Uterus (tissue), 4 donors: ENCODE data around the gene LYZL4. TPM values are rescaled to one million over a fixed set of nuclear protein-coding genes. Genes with fewer than 3 reads are reported as not detected.

ENCODE experiments used
- DNase-seq, 2 donors: peaks; one replicate each; pipeline ENCODE4 v3.0.0-alpha.2; 2019 to 2020
- H3K27ac ChIP-seq, 2 donors: fragments of 200-600 bp; sonication (generic); 1 replicate in 1 of 2; 2 replicates in 1 of 2; pipeline ENCODE4 v1.5.1; 2016 to 2018
- H3K27me3 ChIP-seq, 2 donors: fragments of 200-600 bp; sonication (generic); one replicate each; pipeline ENCODE4 v1.5.1; 2018 to 2019; ENCODE audit warnings: control low read depth in 1 of 2
- H3K36me3 ChIP-seq, 2 donors: fragments of 200-600 bp; sonication (generic); one replicate each; pipeline ENCODE4 v1.5.1; 2019; ENCODE audit warnings: control low read depth in 1 of 2
- H3K4me1 ChIP-seq, 2 donors: fragments of 200-600 bp; sonication (generic); one replicate each; pipeline ENCODE4 v1.5.1; 2018 to 2019; ENCODE audit warnings: control low read depth in 1 of 2
- H3K4me3 ChIP-seq, 2 donors: fragments of 200-600 bp; sonication (generic); 1 replicate in 1 of 2; 2 replicates in 1 of 2; pipeline ENCODE4 v1.5.1; 2018 to 2019; ENCODE audit warnings: mild to moderate bottlenecking in 1 of 2
- H3K9me3 ChIP-seq, 2 donors: fragments of 200-600 bp; sonication (generic); one replicate each; pipeline ENCODE4 v1.5.1; 2019; ENCODE audit warnings: control low read depth in 1 of 2
- POLR2A ChIP-seq, 2 donors: fragments of 450-650 bp; IDR thresholded peaks; one replicate each; pipeline ENCODE4 v1.6.1; 2016; ENCODE audit warnings: antibody characterized with exemption in 2 of 2, mild to moderate bottlenecking in 1 of 2, moderate library complexity in 1 of 2
- intact Hi-C: fragments of 100-400 bp; cut with DNase I; formaldehyde crosslinking; loops from one replicate; pipeline ENCODE4 v1.15.1; 2023; ENCODE audit warnings: low total_unique reads
- total RNA-seq, 4 donors: library from RNA; depleted of rRNA in 3 of 4; stranded (reverse); fragments of >200 nt in 3 of 4; gene quantifications; one replicate each; pipeline versions ENCODE4 v1.1.0 to v1.2.4, GENCODE V29; 2014 to 2023
- TF ChIP-seq, protein P1 (sequence below), 4 experiments: fragments of 200-600 bp in 2 of 4; fragments of 450-650 bp in 2 of 4; sonication (generic) in 2 of 4; IDR thresholded peaks; one replicate each; pipeline ENCODE4 v1.5.1; 2016 to 2019; ENCODE audit warnings: antibody characterized with exemption in 4 of 4, mild to moderate bottlenecking in 2 of 4, moderate library complexity in 1 of 4
- donor health status: DM: yes; HTN: yes; CAD: no.

LYZL4 gene
- total RNA-seq, 4 donors from 2014 or later = not detected

DNA sequence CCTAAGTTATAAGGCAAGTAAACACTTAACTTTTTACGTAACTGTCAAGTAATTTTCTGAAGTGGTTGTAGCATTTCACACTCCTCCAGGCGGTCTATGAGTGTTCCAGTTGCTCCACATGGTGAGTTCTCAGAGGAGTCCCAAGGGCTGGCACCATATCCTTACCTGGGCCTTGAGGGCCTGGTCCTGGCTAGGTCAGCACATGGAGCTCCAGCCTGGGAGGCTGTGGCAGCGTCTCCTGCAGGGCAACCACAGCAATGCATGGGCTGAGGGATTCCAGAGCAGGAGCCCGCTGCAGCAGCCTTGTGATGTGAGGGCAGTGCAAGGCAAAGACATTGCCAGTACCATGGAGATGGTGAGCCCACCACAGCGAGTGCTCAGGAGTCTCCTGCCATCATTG lies 32.2 kb upstream of the LYZL4 start:
- Histone ChIP-seq H3K27me3 (no peaks in the 10 kb centered on the region), H3K4me1 (no peaks in the 10 kb centered on the region), H3K27ac (no peak overlapping the region), H3K36me3 (no peaks in the 10 kb centered on the region), H3K4me3 (no peak overlapping the region), H3K9me3 (no peaks in the 10 kb centered on the region)
- intact Hi-C loops = no loop called here
- no peak for DNase-seq
- TF ChIP-seq, protein P1, sequence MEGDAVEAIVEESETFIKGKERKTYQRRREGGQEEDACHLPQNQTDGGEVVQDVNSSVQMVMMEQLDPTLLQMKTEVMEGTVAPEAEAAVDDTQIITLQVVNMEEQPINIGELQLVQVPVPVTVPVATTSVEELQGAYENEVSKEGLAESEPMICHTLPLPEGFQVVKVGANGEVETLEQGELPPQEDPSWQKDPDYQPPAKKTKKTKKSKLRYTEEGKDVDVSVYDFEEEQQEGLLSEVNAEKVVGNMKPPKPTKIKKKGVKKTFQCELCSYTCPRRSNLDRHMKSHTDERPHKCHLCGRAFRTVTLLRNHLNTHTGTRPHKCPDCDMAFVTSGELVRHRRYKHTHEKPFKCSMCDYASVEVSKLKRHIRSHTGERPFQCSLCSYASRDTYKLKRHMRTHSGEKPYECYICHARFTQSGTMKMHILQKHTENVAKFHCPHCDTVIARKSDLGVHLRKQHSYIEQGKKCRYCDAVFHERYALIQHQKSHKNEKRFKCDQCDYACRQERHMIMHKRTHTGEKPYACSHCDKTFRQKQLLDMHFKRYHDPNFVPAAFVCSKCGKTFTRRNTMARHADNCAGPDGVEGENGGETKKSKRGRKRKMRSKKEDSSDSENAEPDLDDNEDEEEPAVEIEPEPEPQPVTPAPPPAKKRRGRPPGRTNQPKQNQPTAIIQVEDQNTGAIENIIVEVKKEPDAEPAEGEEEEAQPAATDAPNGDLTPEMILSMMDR (IDR thresholded peaks at IDR 0.05) = no peak
- no peak for TF ChIP-seq POLR2A (IDR thresholded peaks at IDR 0.05)

GRCh38 chr3:42441791-42442190 lies 31.4 kb upstream of the LYZL4 start:
- intact Hi-C loops = no loop called here
- no peaks in the 10 kb centered on the region for H3K27me3 ChIP-seq
- TF ChIP-seq POLR2A (IDR thresholded peaks at IDR 0.05) = no peak
- TF ChIP-seq, protein P1 (IDR thresholded peaks at IDR 0.05) = no peak
- no peak for DNase-seq
- no peak overlapping the region for H3K27ac ChIP-seq
- no peaks in the 10 kb centered on the region for H3K36me3 ChIP-seq
- H3K4me1 ChIP-seq = no peaks in the 10 kb centered on the region
- no peak overlapping the region for H3K4me3 ChIP-seq
- no peaks in the 10 kb centered on the region for H3K9me3 ChIP-seq

- Histone ChIP-seq H3K27me3 (no peaks in the 10 kb centered on the region), H3K27ac (no peak overlapping the region), H3K36me3 (no peaks in the 10 kb centered on the region), H3K4me3 (no peak overlapping the region), H3K4me1 (no peaks in the 10 kb centered on the region), H3K9me3 (no peaks in the 10 kb centered on the region)
- TF ChIP-seq, protein P1 (IDR thresholded peaks at IDR 0.05) = no peak
- TF ChIP-seq POLR2A (IDR thresholded peaks at IDR 0.05) = no peak
- intact Hi-C loops = no loop called here
- DNase-seq = no peak
Observed at GRCh38 chr3:42440924-42441323, 30.5 kb upstream of the LYZL4 start.

- Histone ChIP-seq H3K4me3 (no peak overlapping the region), H3K27me3 (no peaks in the 10 kb centered on the region), H3K36me3 (no peaks in the 10 kb centered on the region), H3K9me3 (no peaks in the 10 kb centered on the region), H3K27ac (no peak overlapping the region), H3K4me1 (no peaks in the 10 kb centered on the region)
- no peak for DNase-seq
- intact Hi-C loops = no loop called here
- TF ChIP-seq, protein P1 (IDR thresholded peaks at IDR 0.05) = no peak
- no peak for TF ChIP-seq POLR2A (IDR thresholded peaks at IDR 0.05)
Observed at GRCh38 chr3:42439261-42440115, 29.1 kb upstream of the LYZL4 start.

DNA sequence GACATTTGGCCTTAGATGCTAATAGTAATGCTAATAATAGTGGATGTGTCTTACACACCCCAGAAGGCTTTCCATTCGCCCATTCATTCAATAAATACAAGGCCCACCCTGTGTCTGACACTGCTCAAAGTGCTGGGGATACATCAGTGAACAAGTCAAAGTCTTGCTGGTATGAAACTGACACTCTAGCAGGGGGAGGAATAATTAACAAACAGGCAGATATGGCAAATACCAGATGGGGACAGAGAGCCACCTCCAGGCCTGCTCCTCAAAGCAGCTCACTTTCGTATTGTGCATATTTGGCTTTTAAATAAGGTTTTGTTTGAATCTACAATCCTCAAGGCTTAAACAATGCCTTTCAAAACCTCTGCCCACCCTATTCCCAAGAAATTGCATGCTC lies 28.3 kb upstream of the LYZL4 start:
- no peaks in the 10 kb centered on the region for H3K36me3 ChIP-seq

More for the DNA sequence above, 28.3 kb upstream of the LYZL4 start:
- H3K9me3 ChIP-seq = no peaks in the 10 kb centered on the region
- H3K4me1 ChIP-seq = no peaks in the 10 kb centered on the region
- TF ChIP-seq, protein P1 (IDR thresholded peaks at IDR 0.05) = no peak
- no peak for TF ChIP-seq POLR2A (IDR thresholded peaks at IDR 0.05)
- H3K27ac ChIP-seq = no peak overlapping the region
- no peak overlapping the region for H3K4me3 ChIP-seq
- intact Hi-C loops = no loop called here
- no peak for DNase-seq
- no peaks in the 10 kb centered on the region for H3K27me3 ChIP-seq
